Progenitor cell of endocrine pancreas (in vitro differentiated cells): ENCODE results near the gene TRIM36. TPM values are rescaled to one million over a fixed set of nuclear protein-coding genes. Genes with fewer than 3 reads are reported as not detected.

Source experiments
- DNase-seq: peaks from one replicate; pipeline ENCODE4 v3.0.0; 2021; ENCODE audit warnings: low spot score; ENCODE audit not compliant: unreplicated experiment
- H3K27ac Mint-ChIP-seq: 2 replicates; pipeline ENCODE4 v1.8.0; 2021; ENCODE audit warnings: mild to moderate bottlenecking, moderate library complexity, mixed read lengths
- H3K27me3 Mint-ChIP-seq: 2 replicates; pipeline ENCODE4 v1.8.0; 2021; ENCODE audit warnings: mixed read lengths
- H3K36me3 Mint-ChIP-seq: 2 replicates; pipeline ENCODE4 v1.8.0; 2022; ENCODE audit warnings: mixed read lengths; ENCODE audit not compliant: insufficient read depth
- H3K4me1 Mint-ChIP-seq: 2 replicates; pipeline ENCODE4 v1.8.0; 2021; ENCODE audit warnings: low read depth, mixed read lengths
- H3K4me3 Mint-ChIP-seq: 2 replicates; pipeline ENCODE4 v1.8.0; 2021; ENCODE audit warnings: low read depth, mild to moderate bottlenecking, moderate library complexity, mixed read lengths
- H3K9me3 Mint-ChIP-seq: 2 replicates; pipeline ENCODE4 v1.8.0; 2021; ENCODE audit warnings: low read depth, mixed read lengths
- CTCF ChIP-seq: fragments of 200-600 bp; sonication (generic); IDR thresholded peaks from one replicate; pipeline ENCODE4 v1.5.0; 2021; ENCODE audit warnings: antibody characterized with exemption, mild to moderate bottlenecking; ENCODE audit not compliant: unreplicated experiment
- total RNA-seq: library from RNA; stranded (reverse); gene quantifications from 2 replicates; pipeline ENCODE4 v1.2.1, GENCODE V29; 2021

TRIM36 gene
- total RNA-seq, 1 donor from 2014 or later: 9.4 TPM

GRCh38 chr5:115096034-115096769, 73.5 kb downstream of the TRIM36 start:
- Mint-ChIP-seq H3K4me1 (no peaks in the 10 kb centered on the region), H3K4me3 (no peak overlapping the region), H3K27ac (no peak overlapping the region), H3K27me3 (no peaks in the 10 kb centered on the region), H3K36me3 (no peaks in the 10 kb centered on the region), H3K9me3 (no peaks in the 10 kb centered on the region)
- no peak for TF ChIP-seq CTCF
- DNase-seq: no peak

GRCh38 chr5:115087951-115088350, 81.8 kb downstream of the TRIM36 start:
- Mint-ChIP-seq H3K27me3 (no peaks in the 10 kb centered on the region), H3K4me1 (no peaks in the 10 kb centered on the region), H3K9me3 (no peaks in the 10 kb centered on the region), H3K4me3 (no peak overlapping the region), H3K27ac (no peak overlapping the region), H3K36me3 (no peaks in the 10 kb centered on the region)
- TF ChIP-seq CTCF: no peak
- no peak for DNase-seq

- H3K27me3 Mint-ChIP-seq: no peaks in the 10 kb centered on the region
- DNase-seq: no peak
- H3K4me3 Mint-ChIP-seq: no peak overlapping the region
- no peak overlapping the region for H3K27ac Mint-ChIP-seq
- no peaks in the 10 kb centered on the region for H3K4me1 Mint-ChIP-seq
- H3K36me3 Mint-ChIP-seq: no peaks in the 10 kb centered on the region
- H3K9me3 Mint-ChIP-seq: no peaks in the 10 kb centered on the region
- no peak for TF ChIP-seq CTCF
Measured at GRCh38 chr5:115086473-115086872, 83.2 kb downstream of the TRIM36 start.

- Mint-ChIP-seq H3K27me3 (no peaks in the 10 kb centered on the region), H3K4me3 (no peak overlapping the region), H3K9me3 (no peaks in the 10 kb centered on the region), H3K36me3 (no peaks in the 10 kb centered on the region), H3K27ac (no peak overlapping the region), H3K4me1 (no peaks in the 10 kb centered on the region)
- no peak for TF ChIP-seq CTCF
- no peak for DNase-seq
Measured at GRCh38 chr5:115084246-115084793, 85.4 kb downstream of the TRIM36 start.

GRCh38 chr5:115079924-115080623, 89.6 kb downstream of the TRIM36 start:
- Mint-ChIP-seq H3K4me3 (no peak overlapping the region), H3K27me3 (no peaks in the 10 kb centered on the region), H3K36me3 (no peaks in the 10 kb centered on the region), H3K9me3 (no peaks in the 10 kb centered on the region), H3K4me1 (no peaks in the 10 kb centered on the region), H3K27ac (no peak overlapping the region)
- TF ChIP-seq CTCF: no peak
- no peak for DNase-seq

Other genes with a start within 250 kb of the TRIM36 start
- gene PGGT1B, start 93.0 kb upstream of the TRIM36 start, total RNA-seq: 43.5 and 43.9 TPM in 2 replicates
- 10.8 and 10.9 TPM in 2 replicates for gene CCDC112, start 126.7 kb upstream of the TRIM36 start, total RNA-seq